GM12878 (cell line): Measurements from ENCODE around the gene CCBE1.

Experiments
- CREB1 ChIP-seq: IDR thresholded peaks from 2 replicates; pipeline ENCODE4 v1.6.1; 2012; ENCODE audit warnings: low read depth, mild to moderate bottlenecking, inconsistent platforms
- CREM ChIP-seq: IDR thresholded peaks from 2 replicates; pipeline ENCODE4 v1.6.1; 2014; ENCODE audit warnings: antibody characterized with exemption, low read depth
- RAD21 ChIP-seq: IDR thresholded peaks from 2 replicates; pipeline ENCODE4 v1.6.1; 2011; ENCODE audit warnings: mild to moderate bottlenecking, low read depth, low read length, moderate library complexity; ENCODE audit not compliant: insufficient read depth
- RUNX3 ChIP-seq: IDR thresholded peaks from 2 replicates; pipeline ENCODE4 v1.6.1; 2012; ENCODE audit warnings: low read length, inconsistent platforms
- TCF12 ChIP-seq: IDR thresholded peaks from 2 replicates; pipeline ENCODE4 v1.6.1; 2011; ENCODE audit warnings: low read depth, mild to moderate bottlenecking, low read length
- TF ChIP-seq, protein P1 (sequence below), 3 experiments: IDR thresholded peaks in 2 of 3; conservative IDR thresholded peaks in 1 of 3; 2 replicates each; pipeline ENCODE4 v1.5.1; 2011; ENCODE audit warnings: low read depth in 3 of 3, low read length in 3 of 3, mild to moderate bottlenecking in 3 of 3, control low read depth in 2 of 3, moderate library complexity in 2 of 3, inconsistent platforms in 1 of 3, mixed read lengths in 1 of 3; ENCODE audit not compliant: control insufficient read depth in 2 of 3, insufficient read depth in 1 of 3; ENCODE audit errors: extremely low read depth in 1 of 3

DNA sequence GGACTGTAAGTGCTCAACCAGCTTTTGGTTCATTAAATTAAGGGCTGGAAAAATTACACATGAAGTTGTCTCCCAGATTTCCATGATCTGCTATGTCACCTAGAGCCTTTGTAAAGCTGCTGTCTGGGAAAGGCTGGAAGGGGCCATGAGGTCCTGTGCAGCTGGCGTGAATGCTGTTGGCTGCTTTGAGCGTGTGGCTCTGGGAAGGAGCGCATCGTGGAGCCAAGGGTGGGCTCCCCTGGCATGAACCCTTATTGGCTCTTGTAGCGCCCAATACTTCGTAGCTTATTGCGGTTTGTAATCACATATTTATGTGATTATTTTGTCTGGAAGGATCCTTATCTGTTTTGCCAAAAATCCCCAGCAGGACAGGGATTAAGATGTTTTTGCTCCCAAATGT is 267.6 kb downstream of the CCBE1 start:
- TF ChIP-seq CREM (no peak), RUNX3 (no peak), CREB1 (no peak), TCF12 (no peak), RAD21 (no peak)
- TF ChIP-seq, protein P1, sequence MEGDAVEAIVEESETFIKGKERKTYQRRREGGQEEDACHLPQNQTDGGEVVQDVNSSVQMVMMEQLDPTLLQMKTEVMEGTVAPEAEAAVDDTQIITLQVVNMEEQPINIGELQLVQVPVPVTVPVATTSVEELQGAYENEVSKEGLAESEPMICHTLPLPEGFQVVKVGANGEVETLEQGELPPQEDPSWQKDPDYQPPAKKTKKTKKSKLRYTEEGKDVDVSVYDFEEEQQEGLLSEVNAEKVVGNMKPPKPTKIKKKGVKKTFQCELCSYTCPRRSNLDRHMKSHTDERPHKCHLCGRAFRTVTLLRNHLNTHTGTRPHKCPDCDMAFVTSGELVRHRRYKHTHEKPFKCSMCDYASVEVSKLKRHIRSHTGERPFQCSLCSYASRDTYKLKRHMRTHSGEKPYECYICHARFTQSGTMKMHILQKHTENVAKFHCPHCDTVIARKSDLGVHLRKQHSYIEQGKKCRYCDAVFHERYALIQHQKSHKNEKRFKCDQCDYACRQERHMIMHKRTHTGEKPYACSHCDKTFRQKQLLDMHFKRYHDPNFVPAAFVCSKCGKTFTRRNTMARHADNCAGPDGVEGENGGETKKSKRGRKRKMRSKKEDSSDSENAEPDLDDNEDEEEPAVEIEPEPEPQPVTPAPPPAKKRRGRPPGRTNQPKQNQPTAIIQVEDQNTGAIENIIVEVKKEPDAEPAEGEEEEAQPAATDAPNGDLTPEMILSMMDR (IDR thresholded peaks at IDR 0.05 in 2 of 3, conservative IDR thresholded peaks at IDR 0.05 in 1 of 3; ENCODE audit: control insufficient read depth in 2 of 3, extremely low read depth in 1 of 3, insufficient read depth in 1 of 3, low read depth in 3 of 3, low read length in 3 of 3) = no peak
